K562 (cell line): Measurements from ENCODE around the gene FJX1. TPM values are rescaled to one million over a fixed set of nuclear protein-coding genes. Genes with fewer than 3 reads are reported as not detected.

ENCODE experiments used
- ARID3A ChIP-seq: IDR thresholded peaks from 2 replicates; pipeline ENCODE4 v1.6.1; 2012; ENCODE audit warnings: low read depth, low read length, improper control_type of control experiment, borderline replicate concordance
- ATF7 ChIP-seq: fragments of 450-650 bp; IDR thresholded peaks from 2 replicates; pipeline ENCODE4 v1.7.1; 2014; ENCODE audit warnings: mild to moderate bottlenecking, moderate library complexity
- DDX20 ChIP-seq: fragments of 450-650 bp; IDR thresholded peaks from 2 replicates; pipeline ENCODE4 v1.6.1; 2016; ENCODE audit warnings: missing genetic modification characterization, low read depth, mild to moderate bottlenecking, missing compliant biosample characterization, moderate library complexity
- GMEB1 ChIP-seq: fragments of 250-450 bp; sonication (Bioruptor Pico); IDR thresholded peaks from 2 replicates; pipeline ENCODE4 v1.4.0; 2020; ENCODE audit warnings: mild to moderate bottlenecking
- HNRNPH1 ChIP-seq: fragments of 200-400 bp; formaldehyde crosslinking; optimal IDR thresholded peaks from 2 replicates; pipeline ENCODE3; 2017; ENCODE audit warnings: low read depth, mild to moderate bottlenecking, low read length, moderate library complexity
- HSF4 ChIP-seq: fragments of 250-450 bp; sonication (Bioruptor Pico); IDR thresholded peaks from 2 replicates; pipeline ENCODE4 v2.1.2; 2022; ENCODE audit warnings: mild to moderate bottlenecking, moderate library complexity, borderline replicate concordance
- MLX ChIP-seq, 2 experiments: fragments of 450-650 bp in 1 of 2; sonication (generic) in 1 of 2; formaldehyde crosslinking; conservative IDR thresholded peaks; 2 replicates each; pipeline versions ENCODE4 v1.4.0 to v1.8.1; 2020 to 2022; ENCODE audit warnings: mild to moderate bottlenecking in 1 of 2, missing genetic modification reagents in 1 of 2
- NFXL1 ChIP-seq: fragments of 450-650 bp; formaldehyde crosslinking; IDR thresholded peaks from 2 replicates; pipeline ENCODE4 v1.4.0; 2021; ENCODE audit warnings: mild to moderate bottlenecking
- RBBP5 ChIP-seq: fragments of 200-600 bp; sonication (generic); IDR thresholded peaks from 2 replicates; pipeline ENCODE4 v1.6.1; 2012; ENCODE audit warnings: borderline replicate concordance, mild to moderate bottlenecking, low read length, control low read depth, inconsistent platforms; ENCODE audit not compliant: insufficient read depth, poor library complexity, severe bottlenecking
- RNF2 ChIP-seq: sonication (generic); IDR thresholded peaks from 2 replicates; pipeline ENCODE4 v1.6.1; 2016
- SAFB ChIP-seq: fragments of 200-400 bp; formaldehyde crosslinking; IDR thresholded peaks from 2 replicates; pipeline ENCODE4 v1.6.1; 2017; ENCODE audit warnings: low read depth, low read length, borderline replicate concordance
- SIX5 ChIP-seq, 2 experiments: IDR thresholded peaks; 2 replicates each; pipeline ENCODE4 v1.6.1; 2011; ENCODE audit warnings: low read length in 2 of 2, borderline replicate concordance in 1 of 2, low read depth in 1 of 2, mild to moderate bottlenecking in 1 of 2, moderate library complexity in 1 of 2; ENCODE audit not compliant: insufficient read depth in 1 of 2
- SLC30A9 ChIP-seq: fragments of 250-450 bp; sonication (Bioruptor Pico); IDR thresholded peaks from 2 replicates; pipeline ENCODE4 v1.8.0; 2022; ENCODE audit warnings: mild to moderate bottlenecking, moderate library complexity
- TCF7 ChIP-seq: sonication (generic); IDR thresholded peaks from 2 replicates; pipeline ENCODE4 v1.6.1; 2016; ENCODE audit warnings: antibody characterized with exemption, borderline replicate concordance
- TRIM28 ChIP-seq: fragments of 450-650 bp; IDR thresholded peaks from 2 replicates; pipeline ENCODE4 v1.6.1; 2017
- ZKSCAN3 ChIP-seq: fragments of 250-450 bp; sonication (Bioruptor Pico); IDR thresholded peaks from 2 replicates; pipeline ENCODE4 v1.4.0; 2020
- ZNF143 ChIP-seq: sonication (generic); formaldehyde crosslinking; IDR thresholded peaks from 2 replicates; pipeline ENCODE4 v1.9.0; 2022; ENCODE audit warnings: mild to moderate bottlenecking, missing genetic modification reagents
- ZNF217 ChIP-seq: sonication (generic); formaldehyde crosslinking; IDR thresholded peaks from 2 replicates; pipeline ENCODE4 v1.8.0; 2022; ENCODE audit warnings: mild to moderate bottlenecking, missing genetic modification reagents
- ZNF253 ChIP-seq: fragments of 250-450 bp; sonication (Bioruptor Pico); conservative IDR thresholded peaks from 2 replicates; pipeline ENCODE4 v1.6.1; 2021; ENCODE audit warnings: mild to moderate bottlenecking
- ZNF311 ChIP-seq: fragments of 250-450 bp; sonication (Bioruptor Pico); IDR thresholded peaks from 2 replicates; pipeline ENCODE4 v1.4.0; 2020; ENCODE audit warnings: mild to moderate bottlenecking, moderate library complexity
- polyA plus RNA-seq, 8 experiments: library from polyadenylated mRNA; depleted of rRNA in 4 of 8; stranded (reverse) in 5 of 8; unstranded in 3 of 8; fragments of >200 nt; fragmentation: Nextera tagmentation in 2 of 8; fragmentation: Illumina TruSeq in 1 of 8; extraction: Ambion mirVana in 2 of 8; extraction: Trizol in 1 of 8; gene quantifications; 2 replicates each; pipeline versions ENCODE4 v1.2.1 to v1.2.3, GENCODE V29; 2011 to 2014; ENCODE audit warnings: inconsistent platforms in 1 of 8, missing spikeins in 1 of 8
- total RNA-seq, 7 experiments: library from RNA; depleted of rRNA in 6 of 7; stranded (reverse); fragments of >200 nt in 6 of 7; fragmentation: Illumina TruSeq in 2 of 7; extraction: Trizol in 2 of 7; gene quantifications; 2 replicates each; pipeline versions ENCODE4 v1.2.1 to v1.2.3, GENCODE V29; 2011 to 2021; ENCODE audit warnings: low replicate concordance in 1 of 7
- TF ChIP-seq, protein P1 (sequence below): fragments of 250-450 bp; sonication (Bioruptor Pico); IDR thresholded peaks from 2 replicates; pipeline ENCODE4 v1.5.1; 2021; ENCODE audit warnings: mild to moderate bottlenecking
- TF ChIP-seq, protein P2 (sequence below): fragments of 250-450 bp; sonication (Bioruptor Pico); IDR thresholded peaks from 2 replicates; pipeline ENCODE4 v1.8.0; 2022; ENCODE audit warnings: moderate library complexity, mild to moderate bottlenecking, inconsistent platforms

FJX1 gene
- total and polyA plus RNA-seq, 9 of the 15 experiments (the other 6 are each of a cell fraction or from before 2014, with no cell fraction given): 0.10 to 2.7 (median 0.72) TPM

DNA sequence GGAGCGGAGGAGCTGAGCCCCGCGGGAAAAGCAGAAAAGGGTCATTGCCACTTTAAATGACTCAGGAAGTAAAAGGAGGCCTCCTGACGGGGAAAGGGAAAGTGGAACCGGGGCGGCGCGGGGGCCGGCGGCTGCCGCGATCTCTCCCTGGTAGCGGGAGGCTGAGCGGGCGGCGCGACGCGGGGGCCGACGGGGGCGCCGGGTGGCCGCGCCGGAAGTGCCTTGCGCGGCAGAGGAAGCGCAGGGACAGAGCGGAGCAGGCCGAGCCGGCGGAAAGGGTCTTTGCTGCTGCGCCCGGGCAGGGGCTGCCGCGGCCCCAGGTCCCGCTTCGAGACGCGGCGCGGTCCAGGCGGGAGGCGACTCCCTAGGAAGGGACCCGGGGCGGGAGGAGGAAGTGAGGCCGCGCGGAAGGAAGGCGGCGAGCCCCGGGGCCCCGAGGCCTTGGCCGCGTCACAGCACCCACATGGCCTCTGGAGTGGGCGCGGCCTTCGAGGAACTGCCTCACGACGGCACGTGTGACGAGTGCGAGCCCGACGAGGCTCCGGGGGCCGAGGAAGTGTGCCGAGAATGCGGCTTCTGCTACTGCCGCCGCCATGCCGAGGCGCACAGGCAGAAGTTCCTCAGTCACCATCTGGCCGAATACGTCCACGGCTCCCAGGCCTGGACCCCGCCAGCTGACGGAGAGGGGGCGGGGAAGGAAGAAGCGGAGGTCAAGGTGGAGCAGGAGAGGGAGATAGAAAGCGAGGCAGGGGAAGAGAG is 44.6 kb downstream of the FJX1 start, which contains the start of gene TRIM44 (continued):
- TF ChIP-seq ARID3A (no peak), SIX5 (IDR thresholded peaks at IDR 0.05; ENCODE audit: borderline replicate concordance in 1 of 2, insufficient read depth in 1 of 2, low read depth in 1 of 2, low read length in 2 of 2) (no peak), ZNF253 (no peak), ZNF217 (CRISPR knock-in tag) (peak; percentile 86; the same call in 1 of the 2 replicates), TRIM28 (no peak), ZNF311 (CRISPR knock-in tag) (peak; percentile 16; the same call in 1 of the 2 replicates), TCF7 (peak; percentile 50; the same call in 1 of the 2 replicates), MLX (CRISPR knock-in tag; conservative IDR thresholded peaks at IDR 0.05) (peak in 1 of 2 experiments; percentile 78; a peak in 1 of 4 replicates), SAFB (peak; percentile 29; the same call in 1 of the 2 replicates), RNF2 (peak; percentile 97), GMEB1 (CRISPR knock-in tag) (peak; percentile 59; the same call in 1 of the 2 replicates), RBBP5 (peak; percentile 93), HSF4 (no peak), ZKSCAN3 (CRISPR knock-in tag) (no peak), ZNF143 (CRISPR knock-in tag) (peak; percentile 62), NFXL1 (CRISPR knock-in tag) (no peak), SLC30A9 (CRISPR knock-in tag) (no peak), HNRNPH1 (no peak), DDX20 (no peak), ATF7 (peak; percentile 76)
- TF ChIP-seq, protein P1, sequence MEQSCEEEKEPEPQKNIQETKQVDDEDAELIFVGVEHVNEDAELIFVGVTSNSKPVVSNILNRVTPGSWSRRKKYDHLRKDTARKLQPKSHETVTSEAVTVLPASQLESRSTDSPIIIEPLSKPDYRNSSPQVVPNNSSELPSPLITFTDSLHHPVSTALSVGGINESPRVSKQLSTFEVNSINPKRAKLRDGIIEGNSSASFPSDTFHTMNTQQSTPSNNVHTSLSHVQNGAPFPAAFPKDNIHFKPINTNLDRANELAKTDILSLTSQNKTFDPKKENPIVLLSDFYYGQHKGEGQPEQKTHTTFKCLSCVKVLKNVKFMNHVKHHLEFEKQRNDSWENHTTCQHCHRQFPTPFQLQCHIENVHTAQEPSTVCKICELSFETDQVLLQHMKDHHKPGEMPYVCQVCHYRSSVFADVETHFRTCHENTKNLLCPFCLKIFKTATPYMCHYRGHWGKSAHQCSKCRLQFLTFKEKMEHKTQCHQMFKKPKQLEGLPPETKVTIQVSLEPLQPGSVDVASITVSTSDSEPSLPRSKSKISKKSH (CRISPR knock-in tag): no peak
- TF ChIP-seq, protein P2, sequence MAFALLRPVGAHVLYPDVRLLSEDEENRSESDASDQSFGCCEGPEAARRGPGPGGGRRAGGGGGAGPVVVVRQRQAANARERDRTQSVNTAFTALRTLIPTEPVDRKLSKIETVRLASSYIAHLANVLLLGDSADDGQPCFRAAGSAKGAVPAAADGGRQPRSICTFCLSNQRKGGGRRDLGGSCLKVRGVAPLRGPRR: no peak
